Measurements from ENCODE around the gene STARD3NL. TPM values are rescaled to one million over a fixed set of nuclear protein-coding genes. Genes with fewer than 3 reads are reported as not detected.
A peak's percentile ranks its signal among the peaks of the same experiment; 100 is the strongest.
"Not testable (repeated sequence)": the region's sequence is repeated elsewhere in the genome, so short reads cannot be mapped to it uniquely, and the experiment has no call there.

The STARD3NL gene
- total RNA-seq, 1 donor from 2014 or later = 19.7 TPM

- Histone ChIP-seq H3K9me3 (no peaks in the 10 kb centered on the region), H3K4me1 (no peaks in the 10 kb centered on the region), H3K27me3 (no peaks in the 10 kb centered on the region), H3K27ac (no peak overlapping the region), H3K36me3 (peaks cover 24 to 46% of the 10 kb centered on the region in 2 donors), H3K4me3 (no peak overlapping the region)
- intact Hi-C loops (cut with DNase I) = loop anchor here (5.0 kb wide), 1 partner anchor 307 kb away; the partner anchor contains the start of gene SFRP4
- TF ChIP-seq CTCF (IDR thresholded peaks at IDR 0.05) = no peak
- no peak for DNase-seq (ENCODE audit: low spot score in 2 of 2)
Observed at GRCh38 chr7:38224392-38224791, 46.3 kb downstream of the STARD3NL start.

GRCh38 chr7:38229386-38229785 is 51.3 kb downstream of the STARD3NL start:
- TF ChIP-seq CTCF (IDR thresholded peaks at IDR 0.05) = no peak
- H3K36me3 ChIP-seq = peaks cover 26 to 34% of the 10 kb centered on the region in 2 donors
- H3K9me3 ChIP-seq = no peaks in the 10 kb centered on the region
- no peak for DNase-seq (ENCODE audit: low spot score in 2 of 2)
- no peaks in the 10 kb centered on the region for H3K27me3 ChIP-seq
- H3K4me3 ChIP-seq = no peak overlapping the region
- H3K4me1 ChIP-seq = no peaks in the 10 kb centered on the region
- H3K27ac ChIP-seq = no peak overlapping the region
- intact Hi-C loops (cut with DNase I) = no loop called here

GRCh38 chr7:38229884-38230642 is 52.0 kb downstream of the STARD3NL start:
- no peak overlapping the region for H3K4me3 ChIP-seq
- peaks cover 26 to 30% of the 10 kb centered on the region in 2 donors for H3K36me3 ChIP-seq
- TF ChIP-seq CTCF (IDR thresholded peaks at IDR 0.05) = no peak
- no peaks in the 10 kb centered on the region for H3K9me3 ChIP-seq
- no peaks in the 10 kb centered on the region for H3K4me1 ChIP-seq
- no peak for DNase-seq (ENCODE audit: low spot score in 2 of 2)
- intact Hi-C loops (cut with DNase I) = no loop called here
- H3K27ac ChIP-seq = no peak overlapping the region
- no peaks in the 10 kb centered on the region for H3K27me3 ChIP-seq

- peak; percentile 10 to 64 for DNase-seq (ENCODE audit: low spot score in 2 of 2)
- no peak for TF ChIP-seq CTCF (IDR thresholded peaks at IDR 0.05)
- Histone ChIP-seq H3K4me3 (no peak overlapping the region), H3K4me1 (no peaks in the 10 kb centered on the region), H3K9me3 (no peaks in the 10 kb centered on the region), H3K27me3 (no peaks in the 10 kb centered on the region), H3K36me3 (peaks cover 18 to 26% of the 10 kb centered on the region in 2 donors), H3K27ac (no peak overlapping the region)
- intact Hi-C loops (cut with DNase I) = no loop called here
Observed at GRCh38 chr7:38232502-38233366, 54.7 kb downstream of the STARD3NL start.

- peaks cover 9 to 12% of the 10 kb centered on the region in 2 donors for H3K36me3 ChIP-seq
- intact Hi-C loops (cut with DNase I); H3K27me3 ChIP-seq; H3K27ac ChIP-seq; DNase-seq (ENCODE audit: low spot score in 2 of 2); H3K9me3 ChIP-seq; H3K4me1 ChIP-seq; H3K4me3 ChIP-seq: not testable (repeated sequence)
Observed at GRCh38 chr7:38234759-38235158, 56.7 kb downstream of the STARD3NL start.

- no peak for TF ChIP-seq CTCF (IDR thresholded peaks at IDR 0.05)
- H3K4me1 ChIP-seq = no peaks in the 10 kb centered on the region
- H3K9me3 ChIP-seq = no peaks in the 10 kb centered on the region
- no peak overlapping the region for H3K4me3 ChIP-seq
- no peak for DNase-seq (ENCODE audit: low spot score in 2 of 2)
- intact Hi-C loops (cut with DNase I) = no loop called here
- peaks cover 2 to 5% of the 10 kb centered on the region in 2 donors for H3K36me3 ChIP-seq
- H3K27ac ChIP-seq = no peak overlapping the region
- H3K27me3 ChIP-seq = no peaks in the 10 kb centered on the region
Observed at GRCh38 chr7:38235606-38236005, 57.6 kb downstream of the STARD3NL start.

GRCh38 chr7:38239129-38239528 is 61.1 kb downstream of the STARD3NL start:
- H3K27me3 ChIP-seq; H3K4me3 ChIP-seq; DNase-seq (ENCODE audit: low spot score in 2 of 2); H3K27ac ChIP-seq; H3K9me3 ChIP-seq; intact Hi-C loops (cut with DNase I); H3K36me3 ChIP-seq; H3K4me1 ChIP-seq: not testable (repeated sequence)
